B cell (primary cell): ENCODE results near the gene NOC2L. TPM values are rescaled to one million over a fixed set of nuclear protein-coding genes. Genes with fewer than 3 reads are reported as not detected.

Experiments used
- ATAC-seq: fragments of 200-7000 bp; cut with Tn5 transposase; one replicate; pipeline ENCODE4 v1.10.0; 2021; ENCODE audit warnings: low read depth, mild to moderate bottlenecking, moderate number of reproducible peaks, moderate library complexity
- CTCF ChIA-PET: fragments of 350-600 bp; sonication (Branson Sonifier 250); formaldehyde crosslinking; loops from one replicate; lab custom pipeline; 2021; ENCODE audit warnings: antibody characterized with exemption, inconsistent platforms; lab: Charles Lee
- POLR2A ChIA-PET: fragments of 350-600 bp; sonication (Branson Sonifier 250); formaldehyde crosslinking; loops from one replicate; lab custom pipeline; 2021; ENCODE audit warnings: antibody characterized with exemption; lab: Charles Lee
- DNase-seq: peaks from one replicate; pipeline ENCODE4 v3.0.0; 2013
- H2AFZ ChIP-seq: 2 replicates; pipeline ENCODE4 v1.6.1; 2012; ENCODE audit warnings: mild to moderate bottlenecking, low read depth, low read length; ENCODE audit not compliant: insufficient read depth, poor library complexity, severe bottlenecking
- H3K27ac ChIP-seq, 2 donors: 1 replicate in 1 of 2; 2 replicates in 1 of 2; pipeline ENCODE4 v1.5.1; 2012 to 2013; ENCODE audit warnings: low read length in 2 of 2, mild to moderate bottlenecking in 2 of 2, moderate library complexity in 1 of 2
- H3K27me3 ChIP-seq, 4 experiments: fragments of 200-600 bp in 1 of 4; sonication (generic) in 1 of 4; replicated peaks in 1 of 4; 1 replicate in 2 of 4; 2 replicates in 2 of 4; pipeline versions ENCODE4 v1.6.1 to v1.7.0; 2013 to 2016; ENCODE audit warnings: low read length in 3 of 4, mild to moderate bottlenecking in 2 of 4, mixed read lengths in 1 of 4, moderate library complexity in 1 of 4; ENCODE audit not compliant: insufficient read depth in 4 of 4, control insufficient read depth in 3 of 4; ENCODE audit errors: control extremely low read depth in 1 of 4
- H3K36me3 ChIP-seq, 2 experiments: replicated peaks in 1 of 2; 1 replicate in 1 of 2; 2 replicates in 1 of 2; pipeline versions ENCODE4 v1.6.1 to v1.7.1; 2013; ENCODE audit warnings: low read length in 1 of 2; ENCODE audit not compliant: insufficient read depth in 2 of 2, control insufficient read depth in 1 of 2; ENCODE audit errors: control extremely low read depth in 1 of 2, extremely low read depth in 1 of 2
- H3K4me1 ChIP-seq, 2 donors: fragments of 200-600 bp in 1 of 2; sonication (generic) in 1 of 2; 1 replicate in 1 of 2; 2 replicates in 1 of 2; pipeline versions ENCODE4 v1.5.1 to v1.6.1; 2013 to 2017; ENCODE audit warnings: low read length in 2 of 2; ENCODE audit not compliant: control insufficient read depth in 2 of 2, insufficient read depth in 2 of 2
- H3K4me2 ChIP-seq: replicated peaks from 2 replicates; pipeline ENCODE3; 2012; ENCODE audit warnings: mild to moderate bottlenecking, low read depth, low read length; ENCODE audit not compliant: poor library complexity, severe bottlenecking
- H3K4me3 ChIP-seq, 5 experiments: fragments of 200-600 bp in 1 of 5; sonication (generic) in 1 of 5; 1 replicate in 3 of 5; 2 replicates in 2 of 5; pipeline versions ENCODE4 v1.5.1 to v1.7.0; 2011 to 2016; ENCODE audit warnings: low read length in 4 of 5, mild to moderate bottlenecking in 4 of 5, low read depth in 2 of 5, control low read depth in 1 of 5, moderate library complexity in 1 of 5; ENCODE audit not compliant: insufficient read depth in 1 of 5; ENCODE audit errors: control extremely low read depth in 1 of 5, extremely low read depth in 1 of 5
- H3K79me2 ChIP-seq: fragments of 200-600 bp; sonication (generic); one replicate; pipeline ENCODE4 v1.6.0; 2016; ENCODE audit warnings: low read length; ENCODE audit not compliant: control insufficient read depth, insufficient read depth
- H3K9ac ChIP-seq: fragments of 200-600 bp; sonication (generic); 2 replicates; pipeline ENCODE4 v1.6.1; 2017; ENCODE audit warnings: mild to moderate bottlenecking, low read length, moderate library complexity
- H3K9me3 ChIP-seq, 3 donors: one replicate each; pipeline versions ENCODE4 v1.6.1 to v1.7.1; 2013; ENCODE audit warnings: low read length in 2 of 3; ENCODE audit not compliant: control insufficient read depth in 2 of 3, insufficient read depth in 1 of 3; ENCODE audit errors: control extremely low read depth in 1 of 3
- H4K20me1 ChIP-seq: 2 replicates; pipeline ENCODE4 v1.6.0; 2012; ENCODE audit warnings: mild to moderate bottlenecking, low read length; ENCODE audit not compliant: insufficient read depth, control insufficient read depth, poor library complexity, severe bottlenecking
- H3K27ac Mint-ChIP-seq: one replicate; pipeline ENCODE4 v1.8.0; 2021; ENCODE audit warnings: mixed read lengths
- H3K27me3 Mint-ChIP-seq: one replicate; pipeline ENCODE4 v1.8.0; 2021; ENCODE audit warnings: mixed read lengths
- H3K4me1 Mint-ChIP-seq: one replicate; pipeline ENCODE4 v1.8.0; 2021; ENCODE audit warnings: mixed read lengths
- H3K4me3 Mint-ChIP-seq: one replicate; pipeline ENCODE4 v1.8.0; 2021; ENCODE audit warnings: mixed read lengths
- H3K9me3 Mint-ChIP-seq: one replicate; pipeline ENCODE4 v1.8.0; 2022; ENCODE audit warnings: mixed read lengths; ENCODE audit not compliant: insufficient read depth
- CTCF ChIP-seq: fragments of 200-600 bp; IDR thresholded peaks from one replicate; pipeline ENCODE4 v1.8.0; 2022; ENCODE audit warnings: antibody characterized with exemption, mild to moderate bottlenecking
- EZH2 ChIP-seq: IDR thresholded peaks from 2 replicates; pipeline ENCODE4 v1.6.1; 2012; ENCODE audit warnings: borderline replicate concordance, low read depth, mild to moderate bottlenecking, moderate library complexity, low read length; ENCODE audit not compliant: insufficient read depth, poor library complexity, severe bottlenecking
- WGBS: methylation state at CpG from one replicate; pipeline ENCODE4 v1.1.5; 2013; ENCODE audit warnings: missing lambda C conversion rate; ENCODE audit not compliant: insufficient coverage; 5-methylcytosine and 5-hydroxymethylcytosine counted together
- intact Hi-C: fragments of 100-400 bp; cut with micrococcal nuclease; formaldehyde crosslinking; loops from one replicate; pipeline ENCODE4 v1.10.0; 2022
- polyA plus RNA-seq: library from polyadenylated mRNA; depleted of rRNA; stranded (reverse); fragments of >200 nt; gene quantifications from 2 replicates; pipeline ENCODE4 v1.2.3, GENCODE V29; 2012
- total RNA-seq, 2 donors: library from RNA; stranded (reverse); fragments of 120-200 nt in 1 of 2; gene quantifications; 1 replicate in 1 of 2; 2 replicates in 1 of 2; pipeline versions ENCODE4 v1.2.3 to v1.2.4, GENCODE V29; 2013 to 2022

The NOC2L gene
- total and polyA plus RNA-seq, 2 donors (not counting 1 experiment from before 2014, with no cell fraction given) = 48.0 to 64.1 TPM

GRCh38 chr1:945688-946556 is 13.1 kb downstream of the NOC2L start:
- Histone ChIP-seq H3K4me1 (peaks cover 16 to 19% of the 10 kb centered on the region in 2 donors), H3K36me3 (peaks cover 0 to 54% of the 10 kb centered on the region in 2 experiments), H4K20me1 (peaks cover 35% of the 10 kb centered on the region), H3K27ac (no peak overlapping the region), H2AFZ (no peak overlapping the region), H3K27me3 (peaks cover 0 to 18% (median 7%) of the 10 kb centered on the region in 4 experiments), H3K9me3 (no peaks in the 10 kb centered on the region), H3K4me3 (no peak overlapping the region), H3K4me2 (no peak overlapping the region), H3K9ac (no peak overlapping the region), H3K79me2 (no peaks in the 10 kb centered on the region)
- Mint-ChIP-seq H3K4me1 (peaks cover 5% of the 10 kb centered on the region), H3K9me3 (no peaks in the 10 kb centered on the region), H3K4me3 (no peak overlapping the region), H3K27me3 (peaks cover 4% of the 10 kb centered on the region), H3K27ac (no peak overlapping the region)
- DNase-seq = no peak
- 96% methylated on average over 23 of the region's 29 CpGs for WGBS
- ATAC-seq = no peak
- intact Hi-C loops = no loop called here
- TF ChIP-seq CTCF (no peak), EZH2 (no peak)
- CTCF ChIA-PET = no interaction called here
- POLR2A ChIA-PET = no interaction called here
